NCI-H1092 treated with DMSO at 0.1 percent for 48 hours (cell line): ENCODE results near the gene PCSK6.

Source experiments
- DNase-seq: peaks from one replicate; lab custom pipeline; 2025; lab: John Stamatoyannopoulos, UW

The PCSK6 gene

GRCh38 chr15:101325263-101326025 lies 164.1 kb downstream of the PCSK6 start:
- DNase-seq, result no peak

- no peak for DNase-seq
These were observed 164.9 kb downstream of the PCSK6 start for GRCh38 chr15:101324524-101325177.

GRCh38 chr15:101323793-101324523 lies 165.5 kb downstream of the PCSK6 start:
- no peak for DNase-seq

GRCh38 chr15:101322854-101323477 lies 166.5 kb downstream of the PCSK6 start:
- no peak for DNase-seq

GRCh38 chr15:101322016-101322695 lies 167.4 kb downstream of the PCSK6 start:
- no peak for DNase-seq

GRCh38 chr15:101320501-101321052 lies 168.9 kb downstream of the PCSK6 start:
- DNase-seq, result no peak

- DNase-seq, result no peak
These were observed 170.7 kb downstream of the PCSK6 start for GRCh38 chr15:101318839-101319238.

- no peak for DNase-seq
These were observed 171.2 kb downstream of the PCSK6 start for GRCh38 chr15:101318147-101318819.

- no peak for DNase-seq
These were observed 172.1 kb downstream of the PCSK6 start for GRCh38 chr15:101317336-101317872.

GRCh38 chr15:101316529-101316928 lies 173.0 kb downstream of the PCSK6 start:
- no peak for DNase-seq

GRCh38 chr15:101315736-101316135 lies 173.8 kb downstream of the PCSK6 start:
- no peak for DNase-seq

- DNase-seq, result no peak
These were observed 175.0 kb downstream of the PCSK6 start for GRCh38 chr15:101314336-101315125.

- DNase-seq, result no peak
These were observed 176.3 kb downstream of the PCSK6 start for GRCh38 chr15:101313041-101313761.

GRCh38 chr15:101310508-101310907 lies 179.0 kb downstream of the PCSK6 start:
- DNase-seq, result no peak

GRCh38 chr15:101310161-101310480 lies 179.4 kb downstream of the PCSK6 start:
- DNase-seq, result no peak

GRCh38 chr15:101309436-101310160 lies 179.9 kb downstream of the PCSK6 start:
- no peak for DNase-seq

GRCh38 chr15:101308604-101309435 lies 180.7 kb downstream of the PCSK6 start:
- DNase-seq, result peak; percentile 53
